Keratinocyte (primary cell): ENCODE measurements around the gene TINCR. TPM values are rescaled to one million over a fixed set of nuclear protein-coding genes. Genes with fewer than 3 reads are reported as not detected.

ENCODE experiments used
- DNase-seq: peaks from one replicate; pipeline ENCODE4 v3.0.0-alpha.2; 2011; ENCODE audit warnings: low read depth, missing footprints, low spot score
- FAIRE-seq: peaks from 2 replicates; lab custom pipeline; 2011; peaks lifted over from hg19 to GRCh38; lab: Jason Lieb, UNC
- H2AFZ ChIP-seq: 2 replicates; pipeline ENCODE4 v1.6.0; 2012; ENCODE audit warnings: low read length, control low read depth, inconsistent platforms; ENCODE audit not compliant: control insufficient read depth
- H3K27ac ChIP-seq: 2 replicates; pipeline ENCODE4 v1.5.1; 2011; ENCODE audit warnings: low read length; ENCODE audit not compliant: control insufficient read depth, insufficient read depth
- H3K27me3 ChIP-seq: 3 replicates; pipeline ENCODE4 v1.6.0; 2011; ENCODE audit warnings: low read length; ENCODE audit not compliant: control insufficient read depth, insufficient read depth; ENCODE audit errors: extremely low read depth
- H3K36me3 ChIP-seq, 2 experiments: 2 replicates in 1 of 2; 3 replicates in 1 of 2; pipeline ENCODE4 v1.5.1; 2011; ENCODE audit warnings: low read length in 2 of 2, mild to moderate bottlenecking in 1 of 2; ENCODE audit not compliant: control insufficient read depth in 2 of 2, insufficient read depth in 2 of 2; ENCODE audit errors: extremely low read depth in 1 of 2
- H3K4me1 ChIP-seq: 3 replicates; pipeline ENCODE4 v1.5.1; 2011; ENCODE audit warnings: low read length; ENCODE audit not compliant: control insufficient read depth, insufficient read depth; ENCODE audit errors: extremely low read depth
- H3K4me2 ChIP-seq: 3 replicates; pipeline ENCODE4 v1.6.0; 2011; ENCODE audit warnings: low read depth, low read length; ENCODE audit not compliant: control insufficient read depth, insufficient read depth; ENCODE audit errors: extremely low read depth
- H3K4me3 ChIP-seq, 3 experiments: fragments of 200-600 bp in 1 of 3; sonication (generic) in 1 of 3; 2 replicates in 2 of 3; 3 replicates in 1 of 3; pipeline ENCODE4 v1.5.1; 2011 to 2016; ENCODE audit warnings: low read length in 3 of 3, mild to moderate bottlenecking in 3 of 3, control low read depth in 2 of 3, inconsistent platforms in 1 of 3, low read depth in 1 of 3, mixed read lengths in 1 of 3, mixed run types in 1 of 3, moderate library complexity in 1 of 3; ENCODE audit not compliant: control insufficient read depth in 2 of 3, insufficient read depth in 2 of 3; ENCODE audit errors: extremely low read depth in 1 of 3
- H3K79me2 ChIP-seq: 2 replicates; pipeline ENCODE4 v1.6.0; 2012; ENCODE audit warnings: low read length; ENCODE audit not compliant: control insufficient read depth, insufficient read depth
- H3K9ac ChIP-seq: 3 replicates; pipeline ENCODE4 v1.6.0; 2011; ENCODE audit warnings: low read length; ENCODE audit not compliant: control insufficient read depth, insufficient read depth; ENCODE audit errors: extremely low read depth
- H3K9me1 ChIP-seq: 3 replicates; pipeline ENCODE4 v1.6.0; 2011; ENCODE audit warnings: low read length; ENCODE audit not compliant: control insufficient read depth, insufficient read depth; ENCODE audit errors: extremely low read depth
- H3K9me3 ChIP-seq: 2 replicates; pipeline ENCODE4 v1.5.1; 2012; ENCODE audit warnings: low read depth, low read length; ENCODE audit not compliant: control insufficient read depth
- H4K20me1 ChIP-seq: 3 replicates; pipeline ENCODE4 v1.6.0; 2011; ENCODE audit warnings: low read length; ENCODE audit not compliant: control insufficient read depth, insufficient read depth; ENCODE audit errors: extremely low read depth
- CTCF ChIP-seq, 3 experiments: IDR thresholded peaks in 1 of 3; conservative IDR thresholded peaks in 1 of 3; optimal IDR thresholded peaks in 1 of 3; 2 replicates in 2 of 3; 3 replicates in 1 of 3; pipeline versions ENCODE3 to v1.5.1; 2011; ENCODE audit warnings: low read length in 3 of 3, mild to moderate bottlenecking in 3 of 3, moderate library complexity in 2 of 3, control low read depth in 1 of 3, inconsistent platforms in 1 of 3; ENCODE audit not compliant: insufficient read depth in 2 of 3; ENCODE audit errors: extremely low read depth in 1 of 3
- EZH2 ChIP-seq: IDR thresholded peaks from one replicate; pipeline ENCODE4 v1.6.1; 2012; ENCODE audit warnings: inconsistent platforms, mild to moderate bottlenecking, low read length, moderate library complexity
- dilution Hi-C: fragments of 300-500 bp; cut with MboI; formaldehyde crosslinking; loops from one replicate; pipeline ENCODE4 v1.7.0; 2020; ENCODE audit warnings: low sequenced_read_pairs; ENCODE audit not compliant: extremely low pct_ligation_motif_present
- polyA plus RNA-seq, 5 experiments: library from polyadenylated mRNA; depleted of rRNA in 3 of 5; stranded (reverse) in 3 of 5; stranded (forward) in 1 of 5; unstranded in 1 of 5; fragments of >200 nt; gene quantifications; 1 replicate in 1 of 5; 2 replicates in 3 of 5; 3 replicates in 1 of 5; pipeline versions ENCODE4 v1.2.1 to v1.2.3, GENCODE V29; 2011 to 2012; ENCODE audit warnings: missing spikeins in 2 of 5, low read depth in 1 of 5, low replicate concordance in 1 of 5
- small RNA-seq, 3 experiments: library from RNA; depleted of rRNA; stranded (forward); fragments of <200 nt; gene quantifications; one replicate each; pipeline ENCODE3, GENCODE V24; 2012; ENCODE audit warnings: low read depth in 3 of 3, low replicate concordance in 1 of 3; ENCODE audit not compliant: insufficient read length in 3 of 3

TINCR gene
- polyA plus RNA-seq, 1 donor (not counting 4 experiments of a cell fraction or from before 2014, with no cell fraction given): 9.7 TPM

- no peak overlapping the region for H3K4me3 ChIP-seq
- dilution Hi-C loops: no loop called here
- H3K9me3 ChIP-seq: no peaks in the 10 kb centered on the region
- H3K4me1 ChIP-seq: no peaks in the 10 kb centered on the region
- H2AFZ ChIP-seq: no peak overlapping the region
- H3K27ac ChIP-seq: no peak overlapping the region
- no peaks in the 10 kb centered on the region for H4K20me1 ChIP-seq
- no peaks in the 10 kb centered on the region for H3K9me1 ChIP-seq
- TF ChIP-seq CTCF (optimal IDR thresholded peaks at IDR 0.05 in 1 of 3, IDR thresholded peaks at IDR 0.05 in 1 of 3, conservative IDR thresholded peaks at IDR 0.05 in 1 of 3; ENCODE audit: extremely low read depth in 1 of 3, insufficient read depth in 2 of 3, low read length in 3 of 3) (no peak), EZH2 (no peak)
- H3K36me3 ChIP-seq: no peaks in the 10 kb centered on the region
- no peak for FAIRE-seq
- no peak for DNase-seq
- H3K9ac ChIP-seq: no peak overlapping the region
- H3K79me2 ChIP-seq: no peaks in the 10 kb centered on the region
- H3K4me2 ChIP-seq: no peak overlapping the region
- H3K27me3 ChIP-seq: no peaks in the 10 kb centered on the region
Measured at GRCh38 chr19:5514001-5514400, 53.8 kb downstream of the TINCR start.

DNA sequence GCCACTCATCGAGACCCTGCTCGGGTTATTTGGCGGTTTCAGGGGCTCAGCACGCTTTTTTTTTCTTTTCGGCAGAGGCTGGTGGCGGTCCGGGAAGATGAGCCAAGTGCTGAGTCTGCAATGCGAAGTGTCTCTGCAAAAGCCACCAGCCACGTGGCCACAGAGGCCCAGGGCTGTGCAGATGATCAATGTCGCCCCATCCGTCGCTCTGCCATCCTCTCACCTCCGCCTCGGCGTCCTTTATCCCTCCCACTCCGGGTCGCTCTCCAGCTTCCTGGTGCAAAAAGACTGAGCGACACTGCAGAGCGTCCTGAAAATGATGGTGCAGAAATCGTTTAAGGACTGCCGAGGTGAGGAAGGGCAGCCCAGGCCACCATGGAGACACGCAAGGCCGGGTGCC, 55.0 kb downstream of the TINCR start:
- no peaks in the 10 kb centered on the region for H3K79me2 ChIP-seq
- no peak overlapping the region for H3K4me3 ChIP-seq
- H3K9me3 ChIP-seq: no peaks in the 10 kb centered on the region
- no peak overlapping the region for H3K4me2 ChIP-seq
- dilution Hi-C loops: no loop called here
- no peaks in the 10 kb centered on the region for H4K20me1 ChIP-seq
- no peak overlapping the region for H3K27ac ChIP-seq
- no peak for DNase-seq
- H3K9me1 ChIP-seq: no peaks in the 10 kb centered on the region
- FAIRE-seq: no peak
- no peak for TF ChIP-seq EZH2
- TF ChIP-seq CTCF (optimal IDR thresholded peaks at IDR 0.05 in 1 of 3, IDR thresholded peaks at IDR 0.05 in 1 of 3, conservative IDR thresholded peaks at IDR 0.05 in 1 of 3; ENCODE audit: extremely low read depth in 1 of 3, insufficient read depth in 2 of 3, low read length in 3 of 3): no peak
- no peak overlapping the region for H2AFZ ChIP-seq
- no peaks in the 10 kb centered on the region for H3K27me3 ChIP-seq
- H3K36me3 ChIP-seq: no peaks in the 10 kb centered on the region
- no peaks in the 10 kb centered on the region for H3K4me1 ChIP-seq
- H3K9ac ChIP-seq: no peak overlapping the region

Small RNA genes lying within 50 kb of the gene (small RNA-seq; reads per million reads assigned to genes)
- gene SNRPEP4: 0 reads per million in 3 experiments

Other genes starting within 250 kb of the TINCR start
- 2.5 to 6.7 TPM (median 4.0 TPM) in 3 replicates for gene PTPRS, start 227.1 kb downstream of the TINCR start, polyA plus RNA-seq
- gene ZNRF4, start 112.5 kb downstream of the TINCR start, polyA plus RNA-seq: not detected in 3 replicates
- gene SAFB2, start 54.8 kb upstream of the TINCR start, polyA plus RNA-seq: 8.0 to 17.5 TPM (median 15.3 TPM) in 3 replicates
- gene SAFB, start 55.1 kb upstream of the TINCR start, polyA plus RNA-seq: 13.2 to 35.5 TPM (median 34.0 TPM) in 3 replicates
- gene MICOS13, start 112.6 kb upstream of the TINCR start, polyA plus RNA-seq: 28.5 to 80.5 TPM (median 35.2 TPM) in 3 replicates
- gene HSD11B1L, start 113.1 kb upstream of the TINCR start, polyA plus RNA-seq: 3.3 to 9.1 TPM (median 3.7 TPM) in 3 replicates
- gene RPL36, start 122.3 kb upstream of the TINCR start, polyA plus RNA-seq: 562 to 1,236 TPM (median 636 TPM) in 3 replicates
- gene LONP1, start 152.2 kb upstream of the TINCR start, polyA plus RNA-seq: 24.2 to 29.6 TPM (median 27.7 TPM) in 3 replicates
- gene CATSPERD, start 152.7 kb upstream of the TINCR start, polyA plus RNA-seq: not detected in 3 replicates
- gene PRR22, start 216.8 kb upstream of the TINCR start, polyA plus RNA-seq: 0.55 to 1.4 TPM (median 0.76 TPM) in 3 replicates
- 12.0 to 14.9 TPM (median 14.2 TPM) in 3 replicates for gene DUS3L, start 223.2 kb upstream of the TINCR start, polyA plus RNA-seq
- not detected in 3 replicates for gene NRTN, start 237.1 kb upstream of the TINCR start, polyA plus RNA-seq